ENCODE measurements around the gene TBXA2R. TPM values are rescaled to one million over a fixed set of nuclear protein-coding genes. Genes with fewer than 3 reads are reported as not detected.
"Not testable (repeated sequence)": the region's sequence is repeated elsewhere in the genome, so short reads cannot be mapped to it uniquely, and the experiment has no call there.

Gene TBXA2R
- total and polyA plus RNA-seq, 2 donors, result 0.28 to 1.2 TPM

- peaks cover 0 to 30% of the 10 kb centered on the region in 2 donors for H3K9me3 ChIP-seq (ENCODE audit: control insufficient read depth in 2 of 2, insufficient read depth in 1 of 2, low read length in 1 of 2)
- 96% methylated on average over 9 of the region's 9 CpGs for WGBS
- H3K4me3 ChIP-seq (ENCODE audit: low read length in 2 of 2), result no peak overlapping the region
- no peaks in the 10 kb centered on the region for H3K4me1 ChIP-seq (ENCODE audit: control insufficient read depth in 2 of 2, insufficient read depth in 2 of 2, low read length in 2 of 2)
- no peaks in the 10 kb centered on the region for H3K36me3 ChIP-seq (ENCODE audit: control insufficient read depth in 2 of 2, insufficient read depth in 2 of 2, low read length in 1 of 2)
- H3K27me3 ChIP-seq (ENCODE audit: control insufficient read depth in 2 of 2, insufficient read depth in 1 of 2, low read length in 1 of 2), result peaks cover 0 to 5% of the 10 kb centered on the region in 2 donors
- DNase-seq (ENCODE audit: low read depth in 6 of 9, low spot score in 9 of 9), result no peak
- H3K27ac ChIP-seq (ENCODE audit: low read depth in 1 of 2, low read length in 1 of 2), result no peak overlapping the region
These were observed 14.6 kb downstream of the TBXA2R start for GRCh38 chr19:3591876-3592613.

- no peak for DNase-seq (ENCODE audit: low read depth in 6 of 9, low spot score in 9 of 9)
- Histone ChIP-seq H3K4me1 (ENCODE audit: control insufficient read depth in 2 of 2, insufficient read depth in 2 of 2, low read length in 2 of 2) (peaks cover 0 to under 1% of the 10 kb centered on the region in 2 donors), H3K27ac (ENCODE audit: low read depth in 1 of 2, low read length in 1 of 2) (no peak overlapping the region), H3K27me3 (ENCODE audit: control insufficient read depth in 2 of 2, insufficient read depth in 1 of 2, low read length in 1 of 2) (peaks cover 0 to 15% of the 10 kb centered on the region in 2 donors), H3K9me3 (ENCODE audit: control insufficient read depth in 2 of 2, insufficient read depth in 1 of 2, low read length in 1 of 2) (peaks cover 0 to 33% of the 10 kb centered on the region in 2 donors), H3K4me3 (ENCODE audit: low read length in 2 of 2) (no peak overlapping the region), H3K36me3 (ENCODE audit: control insufficient read depth in 2 of 2, insufficient read depth in 2 of 2, low read length in 1 of 2) (no peaks in the 10 kb centered on the region)
- WGBS, result 96% methylated on average over 8 of the region's 8 CpGs
These were observed 15.6 kb downstream of the TBXA2R start for GRCh38 chr19:3590991-3591659.

- DNase-seq (ENCODE audit: low read depth in 6 of 9, low spot score in 9 of 9), result no peak
- Histone ChIP-seq H3K36me3 (ENCODE audit: control insufficient read depth in 2 of 2, insufficient read depth in 2 of 2, low read length in 1 of 2) (no peaks in the 10 kb centered on the region), H3K27me3 (ENCODE audit: control insufficient read depth in 2 of 2, insufficient read depth in 1 of 2, low read length in 1 of 2) (peaks cover 10 to 26% of the 10 kb centered on the region in 2 donors), H3K9me3 (ENCODE audit: control insufficient read depth in 2 of 2, insufficient read depth in 1 of 2, low read length in 1 of 2) (peaks cover 0 to 36% of the 10 kb centered on the region in 2 donors), H3K27ac (ENCODE audit: low read depth in 1 of 2, low read length in 1 of 2) (no peak overlapping the region), H3K4me3 (ENCODE audit: low read length in 2 of 2) (no peak overlapping the region), H3K4me1 (ENCODE audit: control insufficient read depth in 2 of 2, insufficient read depth in 2 of 2, low read length in 2 of 2) (peaks cover 3 to 5% of the 10 kb centered on the region in 2 donors)
- 98% methylated on average over 22 of the region's 22 CpGs for WGBS
These were observed 16.7 kb downstream of the TBXA2R start for GRCh38 chr19:3589949-3590348.

GRCh38 chr19:3589439-3589838 lies 17.2 kb downstream of the TBXA2R start:
- Histone ChIP-seq H3K4me3 (ENCODE audit: low read length in 2 of 2) (no peak overlapping the region), H3K27ac (ENCODE audit: low read depth in 1 of 2, low read length in 1 of 2) (no peak overlapping the region), H3K36me3 (ENCODE audit: control insufficient read depth in 2 of 2, insufficient read depth in 2 of 2, low read length in 1 of 2) (no peaks in the 10 kb centered on the region), H3K27me3 (ENCODE audit: control insufficient read depth in 2 of 2, insufficient read depth in 1 of 2, low read length in 1 of 2) (peaks cover 14 to 31% of the 10 kb centered on the region in 2 donors), H3K4me1 (ENCODE audit: control insufficient read depth in 2 of 2, insufficient read depth in 2 of 2, low read length in 2 of 2) (peaks cover 3 to 5% of the 10 kb centered on the region in 2 donors), H3K9me3 (ENCODE audit: control insufficient read depth in 2 of 2, insufficient read depth in 1 of 2, low read length in 1 of 2) (peaks cover 0 to 36% of the 10 kb centered on the region in 2 donors)
- 97% methylated on average over 11 of the region's 11 CpGs for WGBS
- DNase-seq (ENCODE audit: low read depth in 6 of 9, low spot score in 9 of 9), result no peak

- no peak overlapping the region for H3K27ac ChIP-seq (ENCODE audit: low read depth in 1 of 2, low read length in 1 of 2)
These were observed 19.8 kb downstream of the TBXA2R start for GRCh38 chr19:3586707-3587346.

GRCh38 chr19:3586127-3586626 lies 20.5 kb downstream of the TBXA2R start:
- WGBS, result 34% methylated on average over 16 of the region's 16 CpGs
- peak overlapping the region in 1 of 2 donors; percentile 42 for H3K4me3 ChIP-seq (ENCODE audit: low read length in 2 of 2)
- peaks cover 3 to 5% of the 10 kb centered on the region in 2 donors for H3K4me1 ChIP-seq (ENCODE audit: control insufficient read depth in 2 of 2, insufficient read depth in 2 of 2, low read length in 2 of 2)
- no peak overlapping the region for H3K27ac ChIP-seq (ENCODE audit: low read depth in 1 of 2, low read length in 1 of 2)
- peaks cover 14 to 34% of the 10 kb centered on the region in 2 donors for H3K27me3 ChIP-seq (ENCODE audit: control insufficient read depth in 2 of 2, insufficient read depth in 1 of 2, low read length in 1 of 2)
- no peaks in the 10 kb centered on the region for H3K36me3 ChIP-seq (ENCODE audit: control insufficient read depth in 2 of 2, insufficient read depth in 2 of 2, low read length in 1 of 2)
- DNase-seq (ENCODE audit: low read depth in 6 of 9, low spot score in 9 of 9), result peak in 2 of 9 donors; percentile 44 to 52
- peaks cover 0 to 22% of the 10 kb centered on the region in 2 donors for H3K9me3 ChIP-seq (ENCODE audit: control insufficient read depth in 2 of 2, insufficient read depth in 1 of 2, low read length in 1 of 2)

More at GRCh38 chr19:3586707-3587346, 19.8 kb downstream of the TBXA2R start:
- WGBS, result 91% methylated on average over 31 of the region's 31 CpGs
- Histone ChIP-seq H3K4me3 (ENCODE audit: low read length in 2 of 2) (no peak overlapping the region), H3K4me1 (ENCODE audit: control insufficient read depth in 2 of 2, insufficient read depth in 2 of 2, low read length in 2 of 2) (peaks cover 3 to 5% of the 10 kb centered on the region in 2 donors), H3K36me3 (ENCODE audit: control insufficient read depth in 2 of 2, insufficient read depth in 2 of 2, low read length in 1 of 2) (no peaks in the 10 kb centered on the region), H3K27me3 (ENCODE audit: control insufficient read depth in 2 of 2, insufficient read depth in 1 of 2, low read length in 1 of 2) (peaks cover 14 to 34% of the 10 kb centered on the region in 2 donors), H3K9me3 (ENCODE audit: control insufficient read depth in 2 of 2, insufficient read depth in 1 of 2, low read length in 1 of 2) (peaks cover 0 to 28% of the 10 kb centered on the region in 2 donors)
- no peak for DNase-seq (ENCODE audit: low read depth in 6 of 9, low spot score in 9 of 9)

- H3K9me3 ChIP-seq (ENCODE audit: control insufficient read depth in 2 of 2, insufficient read depth in 1 of 2, low read length in 1 of 2), result peaks cover 0 to 15% of the 10 kb centered on the region in 2 donors
- DNase-seq (ENCODE audit: low read depth in 6 of 9, low spot score in 9 of 9), result no peak
- WGBS, result 2% methylated on average over 84 of the region's 84 CpGs
- peaks cover 3 to 5% of the 10 kb centered on the region in 2 donors for H3K4me1 ChIP-seq (ENCODE audit: control insufficient read depth in 2 of 2, insufficient read depth in 2 of 2, low read length in 2 of 2)
- H3K27me3 ChIP-seq (ENCODE audit: control insufficient read depth in 2 of 2, insufficient read depth in 1 of 2, low read length in 1 of 2), result peaks cover 14 to 34% of the 10 kb centered on the region in 2 donors
- H3K36me3 ChIP-seq (ENCODE audit: control insufficient read depth in 2 of 2, insufficient read depth in 2 of 2, low read length in 1 of 2), result no peaks in the 10 kb centered on the region
- no peak within 1 kb of the TSS for H3K27ac ChIP-seq (ENCODE audit: low read depth in 1 of 2, low read length in 1 of 2)
- peak within 1 kb of the TSS in 1 of 2 donors; percentile 42 for H3K4me3 ChIP-seq (ENCODE audit: low read length in 2 of 2)
These were observed 21.2 kb downstream of the TBXA2R start, which contains the start of gene GIPC3 for GRCh38 chr19:3585301-3586126. TSS of gene GIPC3 (plus strand) at chr19:3585478. CDS start at chr19:3585598, 120 bp downstream.

- not testable (repeated sequence) for H3K4me1 ChIP-seq (ENCODE audit: control insufficient read depth in 2 of 2, insufficient read depth in 2 of 2, low read length in 2 of 2); H3K9me3 ChIP-seq (ENCODE audit: control insufficient read depth in 2 of 2, insufficient read depth in 1 of 2, low read length in 1 of 2); DNase-seq (ENCODE audit: low read depth in 6 of 9, low spot score in 9 of 9); H3K4me3 ChIP-seq (ENCODE audit: low read length in 2 of 2); H3K27ac ChIP-seq (ENCODE audit: low read depth in 1 of 2, low read length in 1 of 2); H3K36me3 ChIP-seq (ENCODE audit: control insufficient read depth in 2 of 2, insufficient read depth in 2 of 2, low read length in 1 of 2)
- H3K27me3 ChIP-seq (ENCODE audit: control insufficient read depth in 2 of 2, insufficient read depth in 1 of 2, low read length in 1 of 2), result peaks cover 14 to 34% of the 10 kb centered on the region in 2 donors
- WGBS, result 98% methylated on average over 15 of the region's 15 CpGs
These were observed 22.5 kb downstream of the TBXA2R start for GRCh38 chr19:3584036-3584802.

All from thymus (tissue), 11 donors.